GM18907 (cell line): ENCODE results near the gene ZNF678.

ENCODE experiments used
- ATAC-seq: cut with Tn5 transposase; IDR thresholded peaks from one replicate; pipeline ENCODE4 v1.9.1; 2021; ENCODE audit warnings: mild to moderate bottlenecking, moderate library complexity; ENCODE audit not compliant: unreplicated experiment

Gene ZNF678

GRCh38 chr1:227563324-227564201 is at the start of gene ZNF678:
TSS of gene ZNF678 (plus strand) at chr1:227563556. CDS start at chr1:227650992, 87,436 bp downstream.
- ATAC-seq: peak; percentile 96

DNA sequence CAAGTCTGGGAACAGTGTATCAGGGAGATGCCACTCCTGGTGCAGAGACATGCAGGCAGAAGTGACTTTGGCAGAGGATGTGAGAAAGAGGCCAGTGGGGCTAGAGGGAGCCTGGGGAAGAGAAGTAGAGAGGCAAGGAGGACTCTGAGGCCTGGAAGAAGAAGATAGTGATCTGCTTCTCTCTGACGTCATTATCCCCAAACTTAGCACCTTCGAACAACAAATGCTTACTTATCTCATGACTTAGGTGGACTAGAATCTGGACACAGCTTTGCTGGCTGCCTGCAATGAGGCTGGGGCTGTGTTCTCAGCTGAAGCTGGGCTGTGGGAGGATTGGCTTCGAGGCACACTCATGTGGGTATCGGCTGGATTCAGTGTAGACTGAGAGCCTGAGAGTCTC is 44.5 kb upstream of the ZNF678 start:
- no peak for ATAC-seq

- ATAC-seq: no peak
Measured at GRCh38 chr1:227521782-227522181, 41.6 kb upstream of the ZNF678 start.

DNA sequence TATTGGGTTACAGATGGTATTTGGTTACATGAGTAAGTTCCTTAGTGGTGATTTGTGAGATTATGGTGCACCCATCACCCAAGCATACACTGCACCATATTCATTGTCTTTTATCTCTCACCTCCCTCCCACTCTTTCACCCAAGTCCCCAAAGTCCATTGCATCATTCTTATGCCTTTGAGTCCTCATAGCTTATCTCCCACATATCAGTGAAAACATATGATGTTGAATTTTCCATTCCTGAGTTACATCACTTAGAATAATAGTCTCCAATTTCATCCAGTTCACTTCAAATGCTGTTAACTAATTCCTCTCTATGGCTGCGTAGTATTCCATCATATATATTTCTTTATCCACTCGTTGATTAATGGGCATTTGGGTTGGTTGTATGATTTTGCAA is 36.8 kb upstream of the ZNF678 start:
- no peak for ATAC-seq

DNA sequence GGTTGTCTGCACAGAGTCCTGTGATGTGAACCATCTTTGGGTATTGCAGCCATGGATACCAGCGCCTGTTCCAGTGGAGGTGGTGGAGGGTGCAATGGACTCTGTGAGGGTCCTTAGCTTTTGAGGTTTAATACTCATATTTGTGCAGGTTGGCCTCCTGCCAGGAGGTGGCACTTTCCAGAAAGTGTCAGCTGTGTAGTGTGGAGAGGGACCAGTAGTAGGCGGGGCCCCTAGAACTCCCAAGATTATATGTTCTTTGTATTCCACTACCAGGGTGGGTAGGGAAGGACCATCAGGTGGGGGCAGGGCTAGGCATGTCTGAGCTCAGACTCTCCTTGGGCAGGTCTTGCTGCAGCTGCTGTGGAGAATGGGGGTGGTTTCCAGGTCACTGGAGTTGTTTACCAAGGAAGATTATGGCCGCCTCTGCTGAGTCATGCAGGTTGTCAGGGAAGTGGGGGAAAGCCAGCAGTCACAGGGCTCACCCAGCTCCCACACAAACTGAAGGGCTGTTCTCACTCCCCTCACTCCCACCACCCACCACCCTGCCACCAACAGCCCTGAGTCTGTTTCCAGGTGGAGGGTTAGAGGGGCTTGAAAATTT is 31.2 kb upstream of the ZNF678 start:
- ATAC-seq: no peak

- ATAC-seq: no peak
Measured at GRCh38 chr1:227540170-227541098, 22.9 kb upstream of the ZNF678 start.

DNA sequence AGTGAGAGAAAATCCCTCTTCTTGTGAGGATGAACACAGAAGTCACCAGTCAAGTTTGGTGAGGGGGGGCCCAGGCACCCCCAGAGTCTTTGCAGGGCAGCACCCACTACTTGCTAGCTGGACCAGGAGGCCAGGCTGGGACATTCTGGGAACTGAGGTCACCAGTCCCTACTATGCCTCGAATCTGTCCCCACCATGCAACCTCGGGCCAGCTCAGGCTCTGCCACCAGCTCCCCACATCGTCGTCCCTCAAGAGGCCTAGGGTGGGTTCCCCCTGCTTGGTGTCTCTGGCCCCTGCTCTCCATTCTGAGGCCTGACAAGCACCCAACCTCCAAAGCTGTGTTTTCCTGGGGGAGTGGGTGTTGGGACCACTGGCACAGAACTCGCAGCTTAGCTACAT is 22.2 kb upstream of the ZNF678 start:
- no peak for ATAC-seq

- ATAC-seq: peak; percentile 9
Measured at GRCh38 chr1:227541796-227542152, 21.6 kb upstream of the ZNF678 start.

DNA sequence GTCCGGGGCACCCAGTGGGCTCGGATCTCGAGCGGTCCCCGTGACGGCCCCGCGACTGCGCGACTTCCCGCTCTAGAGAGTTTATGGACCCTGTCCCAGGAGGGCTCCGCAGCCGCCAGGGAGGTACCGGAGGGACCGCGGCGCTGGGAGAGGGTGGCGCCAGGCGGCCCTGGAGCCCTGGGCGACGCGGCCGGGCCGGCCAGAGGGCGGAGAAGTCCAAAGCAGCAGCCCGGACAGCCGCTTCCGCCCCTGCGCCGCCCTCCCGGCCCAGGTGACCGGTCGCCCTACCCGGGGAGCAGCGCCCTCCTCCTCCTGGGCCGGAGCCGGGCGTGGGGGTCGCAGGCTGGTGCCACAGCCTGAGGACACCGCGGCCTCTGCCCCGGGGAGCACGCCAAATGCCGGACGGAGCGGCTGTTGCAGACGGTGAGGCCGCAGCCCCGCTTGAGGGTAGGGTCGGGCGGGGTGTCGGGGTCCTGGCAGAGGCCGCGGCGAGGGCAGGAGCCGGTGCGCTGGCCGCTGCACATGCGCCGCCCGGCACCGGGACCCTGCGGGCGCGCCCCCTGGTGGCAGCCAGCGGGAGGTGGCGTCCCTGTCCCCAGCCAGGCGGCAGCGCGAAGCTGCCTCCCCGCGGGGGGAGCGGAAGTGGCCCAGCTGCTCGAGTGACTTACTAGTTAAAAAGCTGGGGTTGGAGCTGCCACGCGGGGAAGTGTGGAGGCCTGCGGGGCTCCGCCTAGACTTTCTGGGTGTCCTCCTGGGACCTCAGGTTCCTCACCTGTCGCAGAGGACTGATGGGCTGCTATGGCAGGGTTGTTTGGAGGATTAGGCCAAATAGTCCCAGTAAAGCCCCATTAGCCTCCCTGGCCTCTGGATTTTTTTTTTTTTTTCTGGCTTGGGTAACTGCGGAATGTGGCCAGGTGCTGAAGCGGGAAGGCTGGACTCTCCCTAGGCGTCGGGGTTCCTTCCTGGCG is 20.9 kb upstream of the ZNF678 start:
- ATAC-seq: peak; percentile 98

DNA sequence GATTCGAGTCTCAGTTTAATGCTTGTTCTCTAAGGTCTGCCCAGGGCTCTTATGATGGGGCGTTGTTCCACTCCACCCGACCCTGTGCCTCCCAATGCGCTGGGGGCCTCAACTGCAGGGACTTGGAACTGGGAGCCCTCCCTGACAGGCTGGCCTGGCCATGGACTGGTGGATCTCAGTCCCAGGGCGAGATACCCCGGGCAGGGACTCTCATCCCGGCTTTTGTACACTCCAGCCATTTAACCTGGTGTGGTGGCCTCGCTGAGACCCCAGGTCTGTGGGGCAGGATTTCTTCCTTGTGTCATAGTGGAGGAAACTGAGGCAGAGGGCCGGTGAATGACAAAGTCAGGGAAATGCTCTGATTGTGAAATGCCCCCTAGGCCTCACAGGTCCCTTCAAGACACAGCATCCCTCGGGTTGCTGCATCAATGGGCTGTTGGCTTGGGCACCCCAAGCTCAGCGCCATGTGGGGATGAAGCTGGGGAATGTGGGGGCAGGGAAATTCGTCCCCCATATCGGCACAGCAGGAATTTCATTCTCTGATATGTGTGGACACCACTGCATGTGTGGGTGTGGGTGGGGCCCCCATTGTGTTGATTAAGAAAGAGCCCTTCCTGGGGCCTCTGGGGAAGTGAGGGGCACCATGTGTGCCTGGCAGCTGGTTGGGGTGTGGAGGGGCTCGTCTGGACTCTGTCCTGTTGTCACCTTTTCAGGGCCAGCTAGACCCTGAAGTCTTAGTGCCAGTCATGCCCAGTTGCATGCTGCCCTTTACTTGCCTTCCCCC is 19.9 kb upstream of the ZNF678 start:
- ATAC-seq: no peak

GRCh38 chr1:227544067-227545050 is 19.0 kb upstream of the ZNF678 start:
- ATAC-seq: no peak

DNA sequence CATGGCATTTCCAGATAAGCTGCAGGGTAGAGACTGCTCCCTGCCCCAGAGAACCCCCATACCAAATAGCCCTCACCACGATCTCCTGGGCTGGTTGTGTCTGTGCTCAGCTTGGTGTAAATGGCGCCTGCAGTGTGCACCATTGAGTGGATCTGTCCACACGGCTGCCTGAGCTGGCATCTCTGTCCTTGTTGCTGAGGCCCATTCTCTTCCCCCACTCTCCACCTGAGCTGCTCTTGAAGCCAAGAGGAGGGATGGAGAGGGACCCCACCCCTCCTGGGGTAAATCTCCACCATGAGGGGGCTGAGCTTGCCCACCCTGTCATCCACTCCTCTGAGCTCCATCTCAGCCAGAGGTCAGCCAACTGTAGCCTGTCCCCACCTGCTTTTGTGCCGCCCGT is 18.0 kb upstream of the ZNF678 start:
- no peak for ATAC-seq

- no peak for ATAC-seq
Measured at GRCh38 chr1:227546059-227546458, 17.3 kb upstream of the ZNF678 start.

GRCh38 chr1:227546598-227547309 is 16.6 kb upstream of the ZNF678 start:
- no peak for ATAC-seq

DNA sequence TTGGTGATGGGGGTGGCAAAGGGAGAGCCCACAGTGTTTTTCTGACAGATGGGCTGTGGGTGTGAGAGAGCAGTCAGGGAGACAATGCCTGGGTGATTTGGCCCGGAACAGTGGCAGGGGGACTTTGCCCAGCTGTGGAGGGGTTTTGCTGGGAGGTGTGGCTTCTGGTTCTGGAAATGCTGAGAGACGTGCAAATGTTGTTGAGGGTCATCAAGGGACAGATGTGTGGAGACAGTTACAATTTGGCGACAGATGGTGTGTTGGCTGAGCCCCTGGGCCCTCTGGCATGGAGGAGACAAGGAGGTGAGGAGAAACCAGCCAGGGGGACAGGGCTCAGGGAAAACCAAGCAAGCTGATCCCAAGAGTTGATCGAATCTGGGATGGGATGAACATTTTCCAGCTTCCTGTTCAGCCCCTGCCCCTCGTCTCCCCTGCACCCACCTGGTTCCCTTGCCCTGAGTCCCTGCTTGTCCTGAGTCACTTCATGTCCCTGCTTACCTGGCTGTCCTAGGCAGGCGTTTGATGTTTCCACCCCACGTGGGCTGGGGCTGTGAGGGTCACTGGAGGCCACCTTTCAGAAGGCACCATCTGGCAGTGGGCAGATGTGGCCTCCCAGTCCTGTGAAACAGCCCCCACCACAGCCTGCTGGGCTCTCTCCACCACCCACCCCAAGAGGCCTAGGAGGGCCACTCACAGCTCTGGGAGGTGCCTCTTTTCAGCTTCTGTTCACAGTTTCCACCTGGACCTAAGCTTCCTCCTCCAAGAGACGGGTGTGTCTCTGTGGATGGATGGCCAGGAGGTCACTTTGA is 15.8 kb upstream of the ZNF678 start:
- ATAC-seq: no peak

- ATAC-seq: no peak
Measured at GRCh38 chr1:227548119-227548397, 15.3 kb upstream of the ZNF678 start.

GRCh38 chr1:227548448-227548847 is 14.9 kb upstream of the ZNF678 start:
- ATAC-seq: no peak
